Stomach (tissue), 9 donors: ENCODE measurements around the gene TNIP3. TPM values are rescaled to one million over a fixed set of nuclear protein-coding genes. Genes with fewer than 3 reads are reported as not detected.

ENCODE experiments used
- DNase-seq, 2 donors: peaks; one replicate each; pipeline versions ENCODE4 v3.0.0 to v3.0.0-alpha.2; 2013 to 2019
- H3K27ac ChIP-seq, 5 donors: fragments of 200-600 bp in 4 of 5; sonication (generic) in 4 of 5; one replicate each; pipeline ENCODE4 v1.5.1; 2013 to 2019; ENCODE audit warnings: mild to moderate bottlenecking in 1 of 5, moderate library complexity in 1 of 5
- H3K27me3 ChIP-seq, 3 donors: fragments of 200-600 bp; sonication (generic); one replicate each; pipeline ENCODE4 v1.5.1; 2017 to 2019; ENCODE audit warnings: mixed run types in 1 of 3
- H3K36me3 ChIP-seq, 4 donors: fragments of 200-600 bp; sonication (generic); 1 replicate in 3 of 4; 2 replicates in 1 of 4; pipeline ENCODE4 v1.5.1; 2016 to 2019
- H3K4me1 ChIP-seq, 4 donors: fragments of 200-600 bp; sonication (generic); one replicate each; pipeline ENCODE4 v1.5.1; 2016 to 2019
- H3K4me3 ChIP-seq, 4 donors: fragments of 200-600 bp; sonication (generic) in 3 of 4; one replicate each; pipeline ENCODE4 v1.5.1; 2016 to 2019; ENCODE audit warnings: mild to moderate bottlenecking in 1 of 4
- H3K9me3 ChIP-seq, 4 donors: fragments of 200-600 bp; sonication (generic); one replicate each; pipeline ENCODE4 v1.5.1; 2016 to 2019
- CTCF ChIP-seq, 7 experiments: fragments of 450-650 bp in 4 of 7; fragments of 200-600 bp in 3 of 7; sonication (generic) in 3 of 7; IDR thresholded peaks; one replicate each; pipeline ENCODE4 v1.5.1; 2016 to 2019; ENCODE audit warnings: antibody characterized with exemption in 7 of 7, control low read depth in 2 of 7, mild to moderate bottlenecking in 1 of 7
- EP300 ChIP-seq: sonication (generic); formaldehyde crosslinking; IDR thresholded peaks from one replicate; pipeline ENCODE4 v1.6.1; 2017; ENCODE audit warnings: antibody characterized with exemption
- POLR2A ChIP-seq, 4 donors: fragments of 450-650 bp; IDR thresholded peaks; one replicate each; pipeline ENCODE4 v1.6.1; 2016; ENCODE audit warnings: antibody characterized with exemption in 4 of 4, control low read depth in 2 of 4, mild to moderate bottlenecking in 1 of 4, moderate library complexity in 1 of 4
- POLR2AphosphoS5 ChIP-seq, 3 donors: sonication (generic); formaldehyde crosslinking; IDR thresholded peaks; one replicate each; pipeline ENCODE4 v1.6.1; 2016; ENCODE audit warnings: antibody characterized with exemption in 3 of 3
- WGBS, 5 donors: extraction: QIAGEN DNeasy Blood & Tissue Kit in 3 of 5; methylation state at CpG; one replicate each; pipeline versions ENCODE4 v1.1.5 to v1.1.7; 2013 to 2018; 5-methylcytosine and 5-hydroxymethylcytosine counted together
- intact Hi-C: fragments of 100-400 bp; cut with DNase I; formaldehyde crosslinking; loops from one replicate; pipeline ENCODE4 v1.15.1; 2023; ENCODE audit warnings: low total_unique reads
- polyA plus RNA-seq, 3 donors: library from polyadenylated mRNA; stranded (reverse); fragments of 200-250 nt; gene quantifications; one replicate each; pipeline ENCODE4 v1.2.3, GENCODE V29; 2013
- total RNA-seq, 5 donors: library from RNA; depleted of rRNA; stranded (reverse); fragments of >200 nt; gene quantifications; one replicate each; pipeline versions ENCODE4 v1.1.0 to v1.2.3, GENCODE V29; 2014 to 2016
- donor health status: healthy with polysubstance abuse.
- donor health status: Bipolar disorder and iron deficiency.
- donor health status: healthy.

The TNIP3 gene
- total and polyA plus RNA-seq, 8 donors = 0.12 to 5.1 (median 0.74) TPM; not detected in 2

- no peaks in the 10 kb centered on the region for H3K27me3 ChIP-seq
- H3K9me3 ChIP-seq = no peaks in the 10 kb centered on the region
- H3K4me1 ChIP-seq = no peaks in the 10 kb centered on the region
- no peak for DNase-seq
- H3K4me3 ChIP-seq = no peak overlapping the region
- intact Hi-C loops = no loop called here
- H3K27ac ChIP-seq = no peak overlapping the region
- no peaks in the 10 kb centered on the region for H3K36me3 ChIP-seq
- peak in 2 of 7 experiments; percentile 35 to 37 for TF ChIP-seq CTCF (IDR thresholded peaks at IDR 0.05)
- no peak for TF ChIP-seq EP300
- no peak for TF ChIP-seq POLR2AphosphoS5 (IDR thresholded peaks at IDR 0.05)
- TF ChIP-seq POLR2A (IDR thresholded peaks at IDR 0.05) = no peak
These were observed 51.6 kb downstream of the TNIP3 start for GRCh38 chr4:121112530-121112929.

- Histone ChIP-seq H3K4me1 (no peaks in the 10 kb centered on the region), H3K9me3 (no peaks in the 10 kb centered on the region), H3K27me3 (peaks cover 0 to 8% (median 0%) of the 10 kb centered on the region in 3 donors), H3K27ac (no peak overlapping the region), H3K36me3 (no peaks in the 10 kb centered on the region), H3K4me3 (no peak overlapping the region)
- TF ChIP-seq CTCF (IDR thresholded peaks at IDR 0.05) (no peak), POLR2AphosphoS5 (IDR thresholded peaks at IDR 0.05) (no peak), EP300 (no peak), POLR2A (IDR thresholded peaks at IDR 0.05) (no peak)
- 52 to 72% (median 65%) methylated on average over 2 of the region's 2 CpGs for WGBS, 5 donors
- DNase-seq = no peak
- intact Hi-C loops = no loop called here
These were observed 55.6 kb downstream of the TNIP3 start for GRCh38 chr4:121108557-121108956.

DNA sequence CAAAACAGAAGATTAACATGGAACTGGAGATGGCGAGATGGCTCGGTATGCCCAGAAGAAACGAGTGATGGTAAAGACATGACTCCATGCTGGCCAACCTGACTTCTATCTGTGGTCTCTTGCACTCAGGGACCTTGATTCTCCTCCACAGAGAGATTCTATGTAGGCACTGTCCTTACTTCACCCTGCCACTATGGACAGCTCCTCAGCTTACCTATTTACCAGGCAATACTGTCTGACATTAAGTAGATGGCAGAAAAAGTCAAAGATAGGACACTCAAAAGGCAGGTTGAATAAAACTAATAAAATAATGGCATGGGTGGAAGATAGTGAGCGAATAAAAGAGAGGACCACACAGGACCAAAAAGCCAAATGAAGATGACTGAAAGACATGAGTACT, 56.6 kb downstream of the TNIP3 start:
- Histone ChIP-seq H3K4me1 (no peaks in the 10 kb centered on the region), H3K9me3 (no peaks in the 10 kb centered on the region), H3K27ac (no peak overlapping the region), H3K36me3 (no peaks in the 10 kb centered on the region), H3K4me3 (no peak overlapping the region), H3K27me3 (peaks cover 0 to 8% (median 0%) of the 10 kb centered on the region in 3 donors)
- 92 to 96% (median 93%) methylated on average over 4 of the region's 4 CpGs for WGBS, 5 donors
- TF ChIP-seq EP300 = no peak
- TF ChIP-seq POLR2AphosphoS5 (IDR thresholded peaks at IDR 0.05) = no peak
- TF ChIP-seq CTCF (IDR thresholded peaks at IDR 0.05) = no peak
- TF ChIP-seq POLR2A (IDR thresholded peaks at IDR 0.05) = no peak
- intact Hi-C loops = no loop called here
- no peak for DNase-seq

DNA sequence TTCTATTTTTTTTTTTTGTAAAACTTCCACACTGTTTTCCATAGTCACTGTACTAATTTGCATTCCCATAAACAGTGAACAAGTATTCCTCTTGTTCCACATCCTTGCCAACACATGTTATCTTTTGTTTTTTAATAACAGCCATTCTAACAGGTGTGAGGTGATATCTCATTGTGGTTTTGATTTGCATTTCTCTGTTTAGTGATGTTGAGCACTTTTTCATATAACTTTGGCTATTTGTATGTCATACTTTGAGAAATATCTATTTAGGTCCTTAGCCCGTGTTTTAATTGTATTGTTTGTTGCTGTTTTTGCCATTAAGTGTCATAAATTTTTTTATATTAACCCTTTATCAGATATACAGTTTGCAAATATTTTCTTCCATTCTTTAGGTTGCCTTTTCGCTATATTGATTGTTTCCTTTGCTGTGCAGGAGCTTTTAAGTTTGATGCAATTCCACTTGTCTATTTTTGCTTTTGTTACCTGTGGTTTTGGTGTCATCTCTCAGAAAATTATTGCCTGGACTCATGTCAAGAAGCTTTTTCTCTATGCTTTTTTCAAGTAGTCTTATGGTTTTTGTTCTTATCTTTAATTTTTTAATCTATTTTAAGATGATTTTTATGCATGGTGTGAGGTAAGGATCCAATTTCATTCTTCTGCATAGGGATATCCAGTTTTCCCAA, 63.9 kb downstream of the TNIP3 start:
- TF ChIP-seq POLR2A (IDR thresholded peaks at IDR 0.05) = no peak
- TF ChIP-seq POLR2AphosphoS5 (IDR thresholded peaks at IDR 0.05) = no peak
- no peak for TF ChIP-seq EP300
- no peak for TF ChIP-seq CTCF (IDR thresholded peaks at IDR 0.05)
- no peak for DNase-seq
- WGBS, 5 donors = 67 to 75% (median 73%) methylated on average over 2 of the region's 2 CpGs
- Histone ChIP-seq H3K9me3 (no peaks in the 10 kb centered on the region), H3K27ac (no peak overlapping the region), H3K4me1 (no peaks in the 10 kb centered on the region), H3K4me3 (no peak overlapping the region), H3K36me3 (no peaks in the 10 kb centered on the region), H3K27me3 (no peaks in the 10 kb centered on the region)
- intact Hi-C loops = no loop called here
